DOHH2 (cell line): ENCODE data around the gene HK1.
"Not testable (repeated sequence)": the region's sequence is repeated elsewhere in the genome, so short reads cannot be mapped to it uniquely, and the experiment has no call there.

Experiments
- H3F3A ChIP-seq: fragments of 200-600 bp; sonication (generic), shearing (Covaris generic); 2 replicates; pipeline ENCODE4 v1.6.0; 2016; ENCODE audit warnings: antibody characterized with exemption, mild to moderate bottlenecking; ENCODE audit not compliant: control insufficient read depth, insufficient read depth
- H3K27ac ChIP-seq: fragments of 200-600 bp; sonication (generic); 2 replicates; pipeline ENCODE4 v1.5.1; 2014; ENCODE audit warnings: low read depth, mild to moderate bottlenecking, low read length, moderate library complexity
- H3K27me3 ChIP-seq: fragments of 200-600 bp; sonication (generic); 2 replicates; pipeline ENCODE4 v1.6.1; 2014; ENCODE audit warnings: mild to moderate bottlenecking, low read length, mixed read lengths; ENCODE audit not compliant: control insufficient read depth
- H3K36me3 ChIP-seq: fragments of 200-600 bp; sonication (generic); 2 replicates; pipeline ENCODE4 v1.6.1; 2014; ENCODE audit warnings: mild to moderate bottlenecking, low read length, moderate library complexity, mixed read lengths; ENCODE audit not compliant: control insufficient read depth
- H3K4me1 ChIP-seq: fragments of 200-600 bp; sonication (generic); 2 replicates; pipeline ENCODE4 v1.6.1; 2014; ENCODE audit warnings: mild to moderate bottlenecking, low read length, mixed read lengths; ENCODE audit not compliant: control insufficient read depth
- H3K4me2 ChIP-seq: fragments of 200-600 bp; sonication (generic); 2 replicates; pipeline ENCODE4 v1.6.0; 2014; ENCODE audit warnings: mild to moderate bottlenecking, low read length, moderate library complexity
- H3K4me3 ChIP-seq: fragments of 200-600 bp; sonication (generic); 2 replicates; pipeline ENCODE4 v1.5.1; 2014; ENCODE audit warnings: mild to moderate bottlenecking, low read length, mixed read lengths
- H3K79me2 ChIP-seq: fragments of 200-600 bp; sonication (generic); 2 replicates; pipeline ENCODE4 v1.6.1; 2014; ENCODE audit warnings: mild to moderate bottlenecking, low read length, mixed read lengths; ENCODE audit not compliant: control insufficient read depth
- H3K9me2 ChIP-seq: fragments of 200-600 bp; sonication (generic); replicated peaks from 2 replicates; pipeline ENCODE4 v1.6.1; 2014; ENCODE audit warnings: mild to moderate bottlenecking, low read length, mixed read lengths; ENCODE audit not compliant: control insufficient read depth
- H3K9me3 ChIP-seq: fragments of 200-600 bp; sonication (generic); 2 replicates; pipeline ENCODE4 v1.6.1; 2014; ENCODE audit warnings: antibody characterized with exemption, low read length, mixed read lengths; ENCODE audit not compliant: control insufficient read depth, insufficient read depth
- H4K20me1 ChIP-seq: fragments of 200-600 bp; sonication (generic); 2 replicates; pipeline ENCODE4 v1.6.0; 2014; ENCODE audit warnings: low read depth, mild to moderate bottlenecking, antibody characterized with exemption, low read length, moderate library complexity; ENCODE audit not compliant: control insufficient read depth, insufficient read depth
- EZH2phosphoT487 ChIP-seq: fragments of 200-600 bp; sonication (generic); IDR thresholded peaks from 2 replicates; pipeline ENCODE4 v1.6.1; 2017; ENCODE audit warnings: borderline replicate concordance, mild to moderate bottlenecking, antibody characterized with exemption, low read length, moderate library complexity, mixed read lengths
- TF ChIP-seq, protein P1 (sequence below): fragments of 200-600 bp; sonication (generic); IDR thresholded peaks from one replicate; pipeline ENCODE4 v1.5.1; 2014; ENCODE audit warnings: antibody characterized with exemption, mild to moderate bottlenecking, low read depth, low read length; ENCODE audit not compliant: poor library complexity, severe bottlenecking

The HK1 gene

GRCh38 chr10:69331161-69331560, 52.9 kb downstream of the HK1 start:
- Histone ChIP-seq H3K27ac (no peak overlapping the region), H4K20me1 (peaks cover 5% of the 10 kb centered on the region; the same call in 1 of the 2 replicates), H3K79me2 (peaks cover 94% of the 10 kb centered on the region), H3K36me3 (peaks cover 8% of the 10 kb centered on the region; the same call in 1 of the 2 replicates), H3K27me3 (no peaks in the 10 kb centered on the region), H3K4me1 (peaks cover 36% of the 10 kb centered on the region), H3K9me2 (no peaks in the 10 kb centered on the region), H3K4me3 (no peak overlapping the region), H3K4me2 (no peak overlapping the region), H3F3A (0 out of 2 replicates have a peak, but pooled peaks cover 5% of the 10 kb centered on the region), H3K9me3 (no peaks in the 10 kb centered on the region)
- TF ChIP-seq, protein P1, sequence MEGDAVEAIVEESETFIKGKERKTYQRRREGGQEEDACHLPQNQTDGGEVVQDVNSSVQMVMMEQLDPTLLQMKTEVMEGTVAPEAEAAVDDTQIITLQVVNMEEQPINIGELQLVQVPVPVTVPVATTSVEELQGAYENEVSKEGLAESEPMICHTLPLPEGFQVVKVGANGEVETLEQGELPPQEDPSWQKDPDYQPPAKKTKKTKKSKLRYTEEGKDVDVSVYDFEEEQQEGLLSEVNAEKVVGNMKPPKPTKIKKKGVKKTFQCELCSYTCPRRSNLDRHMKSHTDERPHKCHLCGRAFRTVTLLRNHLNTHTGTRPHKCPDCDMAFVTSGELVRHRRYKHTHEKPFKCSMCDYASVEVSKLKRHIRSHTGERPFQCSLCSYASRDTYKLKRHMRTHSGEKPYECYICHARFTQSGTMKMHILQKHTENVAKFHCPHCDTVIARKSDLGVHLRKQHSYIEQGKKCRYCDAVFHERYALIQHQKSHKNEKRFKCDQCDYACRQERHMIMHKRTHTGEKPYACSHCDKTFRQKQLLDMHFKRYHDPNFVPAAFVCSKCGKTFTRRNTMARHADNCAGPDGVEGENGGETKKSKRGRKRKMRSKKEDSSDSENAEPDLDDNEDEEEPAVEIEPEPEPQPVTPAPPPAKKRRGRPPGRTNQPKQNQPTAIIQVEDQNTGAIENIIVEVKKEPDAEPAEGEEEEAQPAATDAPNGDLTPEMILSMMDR: no peak
- no peak for TF ChIP-seq EZH2phosphoT487

GRCh38 chr10:69332278-69333010, 54.1 kb downstream of the HK1 start:
- H4K20me1 ChIP-seq: peaks cover 7% of the 10 kb centered on the region; the same call in 1 of the 2 replicates
- no peaks in the 10 kb centered on the region for H3K27me3 ChIP-seq
- peaks cover 88% of the 10 kb centered on the region for H3K79me2 ChIP-seq
- H3K4me1 ChIP-seq: peaks cover 26% of the 10 kb centered on the region
- no peak for TF ChIP-seq EZH2phosphoT487
- TF ChIP-seq, protein P1: no peak
- peaks cover 8% of the 10 kb centered on the region; the same call in 1 of the 2 replicates for H3K36me3 ChIP-seq
- H3K27ac ChIP-seq: no peak overlapping the region
- no peak overlapping the region for H3K4me3 ChIP-seq
- H3K9me3 ChIP-seq: no peaks in the 10 kb centered on the region
- H3K9me2 ChIP-seq: no peaks in the 10 kb centered on the region
- no peaks in the 10 kb centered on the region for H3F3A ChIP-seq
- no peak overlapping the region for H3K4me2 ChIP-seq

DNA sequence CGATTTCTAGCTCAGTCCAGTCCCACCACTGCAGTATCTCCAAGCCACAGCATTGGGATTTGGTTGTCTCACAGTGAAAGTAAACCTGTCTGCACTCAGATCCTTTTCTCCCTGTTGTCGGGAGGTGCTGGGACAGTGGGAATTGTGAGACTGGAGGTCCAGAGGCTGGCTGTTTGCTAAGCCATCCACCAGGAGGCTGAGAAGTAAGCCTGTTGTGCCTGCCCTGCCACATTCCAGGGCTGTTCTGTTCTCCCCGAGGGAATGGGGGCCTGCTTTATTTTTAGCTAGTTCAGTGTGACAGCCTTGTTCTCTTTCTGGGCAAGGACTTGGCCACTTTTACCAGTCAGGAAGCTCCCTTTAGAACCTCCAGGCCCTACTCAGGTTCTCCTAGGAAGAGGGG, 54.9 kb downstream of the HK1 start:
- TF ChIP-seq EZH2phosphoT487: no peak
- H3K27me3 ChIP-seq: no peaks in the 10 kb centered on the region
- no peaks in the 10 kb centered on the region for H3K9me3 ChIP-seq
- H3K4me2 ChIP-seq: no peak overlapping the region
- H3K79me2 ChIP-seq: peaks cover 88% of the 10 kb centered on the region
- no peak overlapping the region for H3K4me3 ChIP-seq
- H4K20me1 ChIP-seq: peaks cover 9% of the 10 kb centered on the region; the same call in 1 of the 2 replicates
- peaks cover 8% of the 10 kb centered on the region; the same call in 1 of the 2 replicates for H3K36me3 ChIP-seq
- H3F3A ChIP-seq: no peaks in the 10 kb centered on the region
- H3K9me2 ChIP-seq: no peaks in the 10 kb centered on the region
- H3K27ac ChIP-seq: no peak overlapping the region
- H3K4me1 ChIP-seq: peaks cover 18% of the 10 kb centered on the region

DNA sequence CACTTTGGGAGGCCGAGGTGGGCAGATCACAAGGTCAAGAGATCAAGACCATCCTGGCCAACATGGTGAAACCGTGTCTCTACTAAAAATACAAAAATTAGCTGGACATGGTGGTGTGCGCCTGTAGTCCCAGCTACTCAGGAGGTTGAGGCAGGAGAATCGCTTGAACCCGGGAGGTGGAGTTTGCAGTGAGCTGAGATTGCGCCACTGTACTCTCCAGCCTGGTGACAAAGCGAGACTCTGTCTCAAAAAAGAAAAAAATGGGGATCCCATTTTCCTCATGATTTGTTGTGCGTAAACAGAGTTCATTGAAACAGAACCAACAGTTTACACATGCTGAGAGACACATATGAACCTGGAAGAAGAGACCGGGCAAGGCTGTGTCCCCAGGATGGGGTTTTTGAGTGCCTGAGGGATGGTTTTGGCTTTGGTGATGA, 55.6 kb downstream of the HK1 start:
- not testable (repeated sequence) for H3K9me3 ChIP-seq, H3K36me3 ChIP-seq, H3F3A ChIP-seq, H3K9me2 ChIP-seq, H3K27ac ChIP-seq, H3K4me3 ChIP-seq, H3K27me3 ChIP-seq, H3K4me2 ChIP-seq, H4K20me1 ChIP-seq
- H3K79me2 ChIP-seq: peaks cover 88% of the 10 kb centered on the region
- peaks cover 12% of the 10 kb centered on the region for H3K4me1 ChIP-seq
